OCI-LY7 (cell line): ENCODE measurements around the gene PRTN3.
"Not testable (repeated sequence)": the region's sequence is repeated elsewhere in the genome, so short reads cannot be mapped to it uniquely, and the experiment has no call there.

ENCODE experiments used
- EZH2phosphoT487 ChIP-seq: fragments of 200-600 bp; sonication (generic); IDR thresholded peaks from 2 replicates; pipeline ENCODE4 v1.6.1; 2018; ENCODE audit warnings: low read depth, borderline replicate concordance, mild to moderate bottlenecking, mixed run types, antibody characterized with exemption, low read length, moderate library complexity, mixed read lengths
- TF ChIP-seq, protein P1 (sequence below): fragments of 200-600 bp; sonication (generic); conservative IDR thresholded peaks from 2 replicates; pipeline ENCODE4 v1.5.1; 2014; ENCODE audit warnings: mild to moderate bottlenecking, antibody characterized with exemption, low read length, moderate library complexity, mixed read lengths

DNA sequence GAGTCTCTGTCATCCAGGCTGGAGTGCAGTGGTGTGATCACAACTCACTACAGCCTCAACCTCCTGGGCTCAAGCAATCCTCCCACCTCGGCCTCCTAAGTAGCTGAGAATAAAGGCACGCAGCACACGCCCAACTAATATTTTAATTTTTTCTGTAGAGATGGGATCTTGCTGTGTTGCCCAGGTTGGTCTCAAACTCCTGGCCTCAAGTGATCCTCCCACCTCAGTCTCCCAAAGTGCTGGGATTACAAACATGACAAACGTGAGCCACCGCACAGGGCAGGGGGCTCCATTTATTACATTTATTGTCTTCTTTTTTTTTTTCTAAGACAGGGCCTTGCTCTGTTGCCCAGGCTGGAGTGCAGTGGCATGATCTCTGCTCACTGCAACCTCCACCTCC is 20.6 kb upstream of the PRTN3 start:
- TF ChIP-seq EZH2phosphoT487, result not testable (repeated sequence)
- TF ChIP-seq, protein P1, sequence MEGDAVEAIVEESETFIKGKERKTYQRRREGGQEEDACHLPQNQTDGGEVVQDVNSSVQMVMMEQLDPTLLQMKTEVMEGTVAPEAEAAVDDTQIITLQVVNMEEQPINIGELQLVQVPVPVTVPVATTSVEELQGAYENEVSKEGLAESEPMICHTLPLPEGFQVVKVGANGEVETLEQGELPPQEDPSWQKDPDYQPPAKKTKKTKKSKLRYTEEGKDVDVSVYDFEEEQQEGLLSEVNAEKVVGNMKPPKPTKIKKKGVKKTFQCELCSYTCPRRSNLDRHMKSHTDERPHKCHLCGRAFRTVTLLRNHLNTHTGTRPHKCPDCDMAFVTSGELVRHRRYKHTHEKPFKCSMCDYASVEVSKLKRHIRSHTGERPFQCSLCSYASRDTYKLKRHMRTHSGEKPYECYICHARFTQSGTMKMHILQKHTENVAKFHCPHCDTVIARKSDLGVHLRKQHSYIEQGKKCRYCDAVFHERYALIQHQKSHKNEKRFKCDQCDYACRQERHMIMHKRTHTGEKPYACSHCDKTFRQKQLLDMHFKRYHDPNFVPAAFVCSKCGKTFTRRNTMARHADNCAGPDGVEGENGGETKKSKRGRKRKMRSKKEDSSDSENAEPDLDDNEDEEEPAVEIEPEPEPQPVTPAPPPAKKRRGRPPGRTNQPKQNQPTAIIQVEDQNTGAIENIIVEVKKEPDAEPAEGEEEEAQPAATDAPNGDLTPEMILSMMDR, result not testable (repeated sequence)
